ENCODE results near the gene TTLL13. TPM values are rescaled to one million over a fixed set of nuclear protein-coding genes. Genes with fewer than 3 reads are reported as not detected.

The TTLL13 gene
- total and polyA plus RNA-seq, 9 of the 15 experiments (the other 6 are each of a cell fraction or from before 2014, with no cell fraction given) = 0.05 to 0.24 (median 0.11) TPM; not detected in 1

GRCh38 chr15:90241343-90242192, 7.8 kb upstream of the TTLL13 start (continued):
- TF ChIP-seq, protein P1, sequence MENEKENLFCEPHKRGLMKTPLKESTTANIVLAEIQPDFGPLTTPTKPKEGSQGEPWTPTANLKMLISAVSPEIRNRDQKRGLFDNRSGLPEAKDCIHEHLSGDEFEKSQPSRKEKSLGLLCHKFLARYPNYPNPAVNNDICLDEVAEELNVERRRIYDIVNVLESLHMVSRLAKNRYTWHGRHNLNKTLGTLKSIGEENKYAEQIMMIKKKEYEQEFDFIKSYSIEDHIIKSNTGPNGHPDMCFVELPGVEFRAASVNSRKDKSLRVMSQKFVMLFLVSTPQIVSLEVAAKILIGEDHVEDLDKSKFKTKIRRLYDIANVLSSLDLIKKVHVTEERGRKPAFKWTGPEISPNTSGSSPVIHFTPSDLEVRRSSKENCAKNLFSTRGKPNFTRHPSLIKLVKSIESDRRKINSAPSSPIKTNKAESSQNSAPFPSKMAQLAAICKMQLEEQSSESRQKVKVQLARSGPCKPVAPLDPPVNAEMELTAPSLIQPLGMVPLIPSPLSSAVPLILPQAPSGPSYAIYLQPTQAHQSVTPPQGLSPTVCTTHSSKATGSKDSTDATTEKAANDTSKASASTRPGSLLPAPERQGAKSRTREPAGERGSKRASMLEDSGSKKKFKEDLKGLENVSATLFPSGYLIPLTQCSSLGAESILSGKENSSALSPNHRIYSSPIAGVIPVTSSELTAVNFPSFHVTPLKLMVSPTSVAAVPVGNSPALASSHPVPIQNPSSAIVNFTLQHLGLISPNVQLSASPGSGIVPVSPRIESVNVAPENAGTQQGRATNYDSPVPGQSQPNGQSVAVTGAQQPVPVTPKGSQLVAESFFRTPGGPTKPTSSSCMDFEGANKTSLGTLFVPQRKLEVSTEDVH (IDR thresholded peaks at IDR 0.05; ENCODE audit: low read depth, partially characterized antibody) = no peak
- no peak for TF ChIP-seq KLF13 (tag; IDR thresholded peaks at IDR 0.05; ENCODE audit: borderline replicate concordance, low read depth)
- no peak for TF ChIP-seq ZBTB26 (CRISPR knock-in tag; IDR thresholded peaks at IDR 0.05)
- TF ChIP-seq XRCC4 (IDR thresholded peaks at IDR 0.05; ENCODE audit: extremely low read depth, insufficient read depth, insufficient read length) = no peak
- no peak for TF ChIP-seq SUPT5H (IDR thresholded peaks at IDR 0.05)
- TF ChIP-seq SIX5 (IDR thresholded peaks at IDR 0.05; ENCODE audit: borderline replicate concordance in 1 of 2, insufficient read depth in 1 of 2, low read depth in 1 of 2, low read length in 2 of 2) = no peak
- no peak for TF ChIP-seq HNRNPLL (IDR thresholded peaks at IDR 0.05; ENCODE audit: low read depth, low read length, poor library complexity, severe bottlenecking)
- TF ChIP-seq, protein P2, sequence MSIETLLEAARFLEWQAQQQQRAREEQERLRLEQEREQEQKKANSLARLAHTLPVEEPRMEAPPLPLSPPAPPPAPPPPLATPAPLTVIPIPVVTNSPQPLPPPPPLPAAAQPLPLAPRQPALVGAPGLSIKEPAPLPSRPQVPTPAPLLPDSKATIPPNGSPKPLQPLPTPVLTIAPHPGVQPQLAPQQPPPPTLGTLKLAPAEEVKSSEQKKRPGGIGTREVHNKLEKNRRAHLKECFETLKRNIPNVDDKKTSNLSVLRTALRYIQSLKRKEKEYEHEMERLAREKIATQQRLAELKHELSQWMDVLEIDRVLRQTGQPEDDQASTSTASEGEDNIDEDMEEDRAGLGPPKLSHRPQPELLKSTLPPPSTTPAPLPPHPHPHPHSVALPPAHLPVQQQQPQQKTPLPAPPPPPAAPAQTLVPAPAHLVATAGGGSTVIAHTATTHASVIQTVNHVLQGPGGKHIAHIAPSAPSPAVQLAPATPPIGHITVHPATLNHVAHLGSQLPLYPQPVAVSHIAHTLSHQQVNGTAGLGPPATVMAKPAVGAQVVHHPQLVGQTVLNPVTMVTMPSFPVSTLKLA (conservative IDR thresholded peaks at IDR 0.05) = peak; percentile 12 to 53; a peak in 2 of 4 replicates
- TF ChIP-seq, protein P3, sequence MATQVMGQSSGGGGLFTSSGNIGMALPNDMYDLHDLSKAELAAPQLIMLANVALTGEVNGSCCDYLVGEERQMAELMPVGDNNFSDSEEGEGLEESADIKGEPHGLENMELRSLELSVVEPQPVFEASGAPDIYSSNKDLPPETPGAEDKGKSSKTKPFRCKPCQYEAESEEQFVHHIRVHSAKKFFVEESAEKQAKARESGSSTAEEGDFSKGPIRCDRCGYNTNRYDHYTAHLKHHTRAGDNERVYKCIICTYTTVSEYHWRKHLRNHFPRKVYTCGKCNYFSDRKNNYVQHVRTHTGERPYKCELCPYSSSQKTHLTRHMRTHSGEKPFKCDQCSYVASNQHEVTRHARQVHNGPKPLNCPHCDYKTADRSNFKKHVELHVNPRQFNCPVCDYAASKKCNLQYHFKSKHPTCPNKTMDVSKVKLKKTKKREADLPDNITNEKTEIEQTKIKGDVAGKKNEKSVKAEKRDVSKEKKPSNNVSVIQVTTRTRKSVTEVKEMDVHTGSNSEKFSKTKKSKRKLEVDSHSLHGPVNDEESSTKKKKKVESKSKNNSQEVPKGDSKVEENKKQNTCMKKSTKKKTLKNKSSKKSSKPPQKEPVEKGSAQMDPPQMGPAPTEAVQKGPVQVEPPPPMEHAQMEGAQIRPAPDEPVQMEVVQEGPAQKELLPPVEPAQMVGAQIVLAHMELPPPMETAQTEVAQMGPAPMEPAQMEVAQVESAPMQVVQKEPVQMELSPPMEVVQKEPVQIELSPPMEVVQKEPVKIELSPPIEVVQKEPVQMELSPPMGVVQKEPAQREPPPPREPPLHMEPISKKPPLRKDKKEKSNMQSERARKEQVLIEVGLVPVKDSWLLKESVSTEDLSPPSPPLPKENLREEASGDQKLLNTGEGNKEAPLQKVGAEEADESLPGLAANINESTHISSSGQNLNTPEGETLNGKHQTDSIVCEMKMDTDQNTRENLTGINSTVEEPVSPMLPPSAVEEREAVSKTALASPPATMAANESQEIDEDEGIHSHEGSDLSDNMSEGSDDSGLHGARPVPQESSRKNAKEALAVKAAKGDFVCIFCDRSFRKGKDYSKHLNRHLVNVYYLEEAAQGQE (IDR thresholded peaks at IDR 0.05; ENCODE audit: borderline replicate concordance) = no peak
- TF ChIP-seq, protein P3 (CRISPR knock-in tag; IDR thresholded peaks at IDR 0.05; ENCODE audit: low read depth) = no peak
- TF ChIP-seq ILF3 (IDR thresholded peaks at IDR 0.05; ENCODE audit: borderline replicate concordance) = no peak
- no peak for TF ChIP-seq CBX5 (IDR thresholded peaks at IDR 0.05; ENCODE audit: borderline replicate concordance, low read depth)

Measured in K562 (cell line).